H1 (cell line): ENCODE results near the gene PCDHGB3. TPM values are rescaled to one million over a fixed set of nuclear protein-coding genes. Genes with fewer than 3 reads are reported as not detected.

Source experiments
- CTCF ChIA-PET: fragments of 300-600 bp; sonication (Branson Sonifier 250); formaldehyde crosslinking; loops from one replicate; lab custom pipeline; 2021; ENCODE audit not compliant: partially characterized antibody; lab: Charles Lee
- POLR2A ChIA-PET: fragments of 300-600 bp; sonication (Branson Sonifier 250); formaldehyde crosslinking; loops from one replicate; lab custom pipeline; 2021; ENCODE audit warnings: inconsistent platforms; ENCODE audit not compliant: partially characterized antibody; lab: Charles Lee
- DNase-seq, 2 experiments: peaks; one replicate each; pipeline versions ENCODE4 v3.0.0 to v3.0.0-alpha.2; 2010 to 2022; ENCODE audit warnings: low spot score in 2 of 2, low read depth in 1 of 2, mixed read lengths in 1 of 2
- FAIRE-seq: peaks from 2 replicates; lab custom pipeline; 2011; peaks lifted over from hg19 to GRCh38; lab: Jason Lieb, UNC
- H2AFZ ChIP-seq: 2 replicates; pipeline ENCODE4 v1.8.1; 2012; ENCODE audit warnings: low read length, inconsistent platforms
- H2AK5ac ChIP-seq: 2 replicates; pipeline ENCODE4 v1.6.1; 2013; ENCODE audit warnings: low read depth, low read length
- H2BK120ac ChIP-seq: replicated peaks from 2 replicates; pipeline ENCODE3; 2013; ENCODE audit warnings: low read depth, low read length, inconsistent platforms
- H2BK12ac ChIP-seq: 2 replicates; pipeline ENCODE4 v1.6.1; 2013; ENCODE audit warnings: low read depth, low read length
- H2BK15ac ChIP-seq: 2 replicates; pipeline ENCODE4 v1.6.1; 2013; ENCODE audit warnings: low read length
- H2BK20ac ChIP-seq: 2 replicates; pipeline ENCODE4 v1.6.1; 2013; ENCODE audit warnings: low read length
- H2BK5ac ChIP-seq: 2 replicates; pipeline ENCODE4 v1.6.1; 2013; ENCODE audit warnings: low read depth, low read length
- H3K14ac ChIP-seq: 2 replicates; pipeline ENCODE4 v1.6.1; 2013; ENCODE audit warnings: inconsistent platforms; ENCODE audit not compliant: insufficient read length
- H3K18ac ChIP-seq: 2 replicates; pipeline ENCODE4 v1.6.1; 2013; ENCODE audit warnings: low read length; ENCODE audit errors: extremely low read depth
- H3K23ac ChIP-seq: 2 replicates; pipeline ENCODE4 v1.6.1; 2013; ENCODE audit warnings: inconsistent platforms; ENCODE audit not compliant: insufficient read length
- H3K23me2 ChIP-seq: 2 replicates; pipeline ENCODE4 v1.6.1; 2013; ENCODE audit warnings: low read depth, low read length
- H3K27ac ChIP-seq: 2 replicates; pipeline ENCODE4 v1.6.1; 2011; ENCODE audit warnings: low read depth, low read length, inconsistent platforms
- H3K27me3 ChIP-seq, 4 experiments: replicated peaks in 1 of 4; 1 replicate in 1 of 4; 2 replicates in 3 of 4; pipeline versions ENCODE4 v1.6.1 to v1.8.1; 2011 to 2013; ENCODE audit warnings: low read length in 3 of 4, mild to moderate bottlenecking in 3 of 4, inconsistent platforms in 2 of 4, mixed read lengths in 2 of 4, moderate library complexity in 1 of 4; ENCODE audit not compliant: control insufficient read depth in 3 of 4, insufficient read depth in 3 of 4; ENCODE audit errors: extremely low read depth in 1 of 4
- H3K36me3 ChIP-seq, 4 experiments: 2 replicates each; pipeline versions ENCODE4 v1.6.1 to v1.8.1; 2011 to 2013; ENCODE audit warnings: mild to moderate bottlenecking in 4 of 4, low read length in 3 of 4, moderate library complexity in 2 of 4, control low read depth in 1 of 4, inconsistent platforms in 1 of 4; ENCODE audit not compliant: insufficient read depth in 4 of 4, control insufficient read depth in 2 of 4
- H3K4ac ChIP-seq: replicated peaks from 2 replicates; pipeline ENCODE3; 2013; ENCODE audit warnings: low read length, low read depth, mixed read lengths, inconsistent platforms; ENCODE audit not compliant: insufficient read length
- H3K4me1 ChIP-seq, 4 experiments: replicated peaks in 1 of 4; 1 replicate in 1 of 4; 2 replicates in 3 of 4; pipeline versions ENCODE4 v1.6.1 to v1.8.1; 2011 to 2013; ENCODE audit warnings: low read length in 3 of 4, inconsistent platforms in 2 of 4, mixed read lengths in 1 of 4; ENCODE audit not compliant: insufficient read depth in 4 of 4, control insufficient read depth in 3 of 4
- H3K4me2 ChIP-seq, 2 experiments: 2 replicates each; pipeline versions ENCODE4 v1.6.1 to v1.8.1; 2011 to 2013; ENCODE audit warnings: low read depth in 2 of 2, low read length in 2 of 2, control low read depth in 1 of 2, inconsistent platforms in 1 of 2, mild to moderate bottlenecking in 1 of 2; ENCODE audit not compliant: insufficient read depth in 1 of 2
- H3K4me3 ChIP-seq, 4 experiments: fragments of 200-600, 300-600 bp in 1 of 4; sonication (generic), shearing (Covaris generic), sonication (Bioruptor Twin) in 1 of 4; 2 replicates each; pipeline versions ENCODE4 v1.5.1 to v1.8.1; 2011 to 2016; ENCODE audit warnings: low read length in 4 of 4, low read depth in 3 of 4, control low read depth in 2 of 4, inconsistent platforms in 2 of 4, mild to moderate bottlenecking in 2 of 4, mixed read lengths in 1 of 4, moderate library complexity in 1 of 4; ENCODE audit not compliant: insufficient read depth in 2 of 4; ENCODE audit errors: extremely low read depth in 1 of 4
- H3K56ac ChIP-seq: replicated peaks from 2 replicates; pipeline ENCODE3; 2013; ENCODE audit warnings: low read depth, mild to moderate bottlenecking, mixed read lengths, low read length, inconsistent platforms; ENCODE audit not compliant: insufficient read length
- H3K79me1 ChIP-seq: 2 replicates; pipeline ENCODE4 v1.6.1; 2013; ENCODE audit warnings: low read depth, low read length, control low read depth
- H3K79me2 ChIP-seq, 2 experiments: 2 replicates each; pipeline versions ENCODE4 v1.6.1 to v1.8.1; 2012 to 2013; ENCODE audit warnings: low read length in 2 of 2, mild to moderate bottlenecking in 2 of 2, inconsistent platforms in 1 of 2; ENCODE audit not compliant: insufficient read depth in 2 of 2, control insufficient read depth in 1 of 2
- H3K9ac ChIP-seq, 4 experiments: replicated peaks in 1 of 4; 1 replicate in 1 of 4; 2 replicates in 3 of 4; pipeline versions ENCODE4 v1.6.1 to v1.8.1; 2011 to 2013; ENCODE audit warnings: low read depth in 3 of 4, low read length in 3 of 4, control low read depth in 2 of 4, mild to moderate bottlenecking in 2 of 4, moderate library complexity in 2 of 4, inconsistent platforms in 1 of 4; ENCODE audit errors: extremely low read depth in 1 of 4
- H3K9me3 ChIP-seq, 2 experiments: 2 replicates each; pipeline versions ENCODE4 v1.6.1 to v1.8.1; 2012 to 2013; ENCODE audit warnings: mild to moderate bottlenecking in 2 of 2, moderate library complexity in 2 of 2, control low read depth in 1 of 2, inconsistent platforms in 1 of 2, low read depth in 1 of 2, low read length in 1 of 2, mixed read lengths in 1 of 2; ENCODE audit not compliant: insufficient read depth in 2 of 2
- H4K20me1 ChIP-seq, 2 experiments: replicated peaks in 1 of 2; 2 replicates each; pipeline versions ENCODE3 to v1.8.1; 2011 to 2013; ENCODE audit warnings: inconsistent platforms in 2 of 2, low read length in 2 of 2, mild to moderate bottlenecking in 1 of 2; ENCODE audit not compliant: insufficient read depth in 2 of 2, control insufficient read depth in 1 of 2
- H4K5ac ChIP-seq: 2 replicates; pipeline ENCODE4 v1.6.1; 2013; ENCODE audit warnings: low read length, low read depth, mixed read lengths, inconsistent platforms; ENCODE audit not compliant: insufficient read length
- H4K8ac ChIP-seq: 2 replicates; pipeline ENCODE4 v1.8.0; 2013; ENCODE audit warnings: mild to moderate bottlenecking, moderate library complexity, low read length, inconsistent platforms; ENCODE audit not compliant: insufficient read depth; ENCODE audit errors: extremely low read depth
- H4K91ac ChIP-seq: replicated peaks from 2 replicates; pipeline ENCODE3; 2013; ENCODE audit warnings: low read length, mixed read lengths, inconsistent platforms; ENCODE audit not compliant: insufficient read length
- GTF2F1 ChIP-seq: IDR thresholded peaks from 2 replicates; pipeline ENCODE4 v1.6.1; 2012; ENCODE audit warnings: low read depth, low read length, improper control_type of control experiment, borderline replicate concordance
- KDM4A ChIP-seq: IDR thresholded peaks from one replicate; pipeline ENCODE4 v1.7.1; 2012; ENCODE audit warnings: low read depth, mild to moderate bottlenecking, moderate library complexity, low read length, inconsistent platforms; ENCODE audit not compliant: severe bottlenecking
- RAD21 ChIP-seq, 2 experiments: IDR thresholded peaks in 1 of 2; conservative IDR thresholded peaks in 1 of 2; 2 replicates each; pipeline ENCODE4 v1.6.1; 2011; ENCODE audit warnings: low read depth in 2 of 2, low read length in 2 of 2, improper control_type of control experiment in 1 of 2, inconsistent platforms in 1 of 2, mild to moderate bottlenecking in 1 of 2, moderate library complexity in 1 of 2
- SRF ChIP-seq: IDR thresholded peaks from 2 replicates; pipeline ENCODE4 v1.6.1; 2011; ENCODE audit warnings: mild to moderate bottlenecking, low read depth, low read length, moderate library complexity
- TAF7 ChIP-seq: optimal IDR thresholded peaks from 2 replicates; pipeline ENCODE3; 2011; ENCODE audit warnings: low read depth, mild to moderate bottlenecking, inconsistent platforms, low read length, moderate library complexity, borderline replicate concordance
- WGBS, 2 experiments: shearing (Covaris generic) in 1 of 2; methylation state at CpG; one replicate each; pipeline versions ENCODE4 v1.1.6 to v1.1.7; 2013 to 2015; ENCODE audit warnings: low lambda C conversion rate in 2 of 2, mixed read lengths in 2 of 2, inconsistent platforms in 1 of 2, low coverage in 1 of 2, missing lambda C conversion rate in 1 of 2; ENCODE audit not compliant: insufficient replicate concordance in 2 of 2, insufficient coverage in 1 of 2, insufficient read length in 1 of 2; ENCODE audit errors: extremely low coverage in 1 of 2, missing lambda C conversion rate in 1 of 2; 5-methylcytosine and 5-hydroxymethylcytosine counted together
- polyA plus RNA-seq, 7 experiments: library from polyadenylated mRNA; depleted of rRNA in 3 of 7; stranded (reverse) in 5 of 7; unstranded in 2 of 7; fragments of >200 nt in 5 of 7; fragments of 200-250 nt in 2 of 7; gene quantifications; 1 replicate in 5 of 7; 2 replicates in 1 of 7; 4 replicates in 1 of 7; pipeline versions ENCODE4 v1.2.1 to v1.2.3, GENCODE V29; 2011 to 2013; ENCODE audit warnings: missing spikeins in 2 of 7, mixed read lengths in 2 of 7
- total RNA-seq: library from RNA; stranded (reverse); fragmentation: NEBNext Ultra II Directional; extraction: Animal tissue kit (Norgen Biotek cat#: 25700); gene quantifications from 2 replicates; pipeline ENCODE4 v1.2.1, GENCODE V29; 2021
- TF ChIP-seq, protein P1 (sequence below), 3 experiments: IDR thresholded peaks; 1 replicate in 2 of 3; 2 replicates in 1 of 3; pipeline versions ENCODE4 v1.5.1 to v1.6.1; 2011; ENCODE audit warnings: low read length in 3 of 3, mild to moderate bottlenecking in 3 of 3, inconsistent platforms in 2 of 3, low read depth in 1 of 3, moderate library complexity in 1 of 3; ENCODE audit not compliant: insufficient read depth in 1 of 3; ENCODE audit errors: control extremely low read depth in 1 of 3
- TF ChIP-seq, protein P2 (sequence below): IDR thresholded peaks from 2 replicates; pipeline ENCODE4 v1.6.1; 2011; ENCODE audit warnings: low read depth, mild to moderate bottlenecking, low read length; ENCODE audit not compliant: insufficient read depth

PCDHGB3 gene
- total and polyA plus RNA-seq, 2 of the 8 experiments (the other 6 are each of a cell fraction or from before 2014, with no cell fraction given): 1.6 to 1.9 TPM

DNA sequence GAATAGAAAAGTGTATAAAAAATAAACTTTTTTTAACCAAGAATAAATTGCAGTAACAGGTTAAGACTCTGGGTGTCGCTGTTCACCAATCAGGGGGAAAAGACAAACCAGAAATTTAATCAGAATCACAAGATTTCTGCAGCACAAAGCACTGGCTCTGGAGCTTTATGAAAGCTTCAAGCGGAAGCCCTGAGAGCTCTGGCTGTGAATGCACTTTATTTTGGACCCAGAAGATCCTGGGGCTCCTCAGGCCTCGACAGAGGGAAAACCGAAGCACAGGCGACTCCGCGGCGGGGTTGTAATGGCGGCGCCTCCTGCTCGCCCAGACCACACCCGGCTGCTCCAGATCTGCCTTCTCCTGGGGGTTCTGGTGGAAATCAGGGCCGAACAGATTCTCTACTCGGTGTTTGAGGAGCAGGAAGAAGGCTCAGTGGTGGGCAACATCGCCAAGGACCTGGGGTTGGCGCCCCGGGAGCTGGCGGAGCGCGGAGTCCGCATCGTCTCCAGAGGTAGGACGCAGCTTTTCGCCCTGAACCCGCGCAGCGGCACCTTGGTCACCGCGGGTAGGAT is 15.1 kb upstream of the PCDHGB3 start, which contains the start of gene PCDHGA4:
TSS of gene PCDHGA4 (plus strand) at position 122 of the 570 bp plus-strand sequence. CDS start at position 209, 87 bp downstream.
- no peak within 1 kb of the TSS for H3K27ac ChIP-seq
- no peak within 1 kb of the TSS for H2BK5ac ChIP-seq
- peaks cover 0 to 6% (median under 1%) of the 10 kb centered on the region in 4 experiments; a peak in 1 of 7 replicates for H3K4me1 ChIP-seq
- H2AFZ ChIP-seq: no peak within 1 kb of the TSS
- H3K14ac ChIP-seq: no peak within 1 kb of the TSS
- H3K4me2 ChIP-seq: no peak within 1 kb of the TSS
- H3K79me1 ChIP-seq: no peaks in the 10 kb centered on the region
- FAIRE-seq (no peak), DNase-seq (no peak)
- H2BK12ac ChIP-seq: no peak within 1 kb of the TSS
- no peaks in the 10 kb centered on the region for H3K23me2 ChIP-seq
- TF ChIP-seq RAD21 (IDR thresholded peaks at IDR 0.05 in 1 of 2, conservative IDR thresholded peaks at IDR 0.05 in 1 of 2; ENCODE audit: low read depth in 2 of 2, low read length in 2 of 2) (peak; percentile 25 to 37), SRF (no peak), KDM4A (no peak), TAF7 (no peak), GTF2F1 (no peak)
- TF ChIP-seq, protein P1, sequence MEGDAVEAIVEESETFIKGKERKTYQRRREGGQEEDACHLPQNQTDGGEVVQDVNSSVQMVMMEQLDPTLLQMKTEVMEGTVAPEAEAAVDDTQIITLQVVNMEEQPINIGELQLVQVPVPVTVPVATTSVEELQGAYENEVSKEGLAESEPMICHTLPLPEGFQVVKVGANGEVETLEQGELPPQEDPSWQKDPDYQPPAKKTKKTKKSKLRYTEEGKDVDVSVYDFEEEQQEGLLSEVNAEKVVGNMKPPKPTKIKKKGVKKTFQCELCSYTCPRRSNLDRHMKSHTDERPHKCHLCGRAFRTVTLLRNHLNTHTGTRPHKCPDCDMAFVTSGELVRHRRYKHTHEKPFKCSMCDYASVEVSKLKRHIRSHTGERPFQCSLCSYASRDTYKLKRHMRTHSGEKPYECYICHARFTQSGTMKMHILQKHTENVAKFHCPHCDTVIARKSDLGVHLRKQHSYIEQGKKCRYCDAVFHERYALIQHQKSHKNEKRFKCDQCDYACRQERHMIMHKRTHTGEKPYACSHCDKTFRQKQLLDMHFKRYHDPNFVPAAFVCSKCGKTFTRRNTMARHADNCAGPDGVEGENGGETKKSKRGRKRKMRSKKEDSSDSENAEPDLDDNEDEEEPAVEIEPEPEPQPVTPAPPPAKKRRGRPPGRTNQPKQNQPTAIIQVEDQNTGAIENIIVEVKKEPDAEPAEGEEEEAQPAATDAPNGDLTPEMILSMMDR (IDR thresholded peaks at IDR 0.05; ENCODE audit: control extremely low read depth in 1 of 3, insufficient read depth in 1 of 3, low read depth in 1 of 3, low read length in 3 of 3): peak in 2 of 3 experiments; percentile 34 to 39; a peak in 2 of 4 replicates
- TF ChIP-seq, protein P2, sequence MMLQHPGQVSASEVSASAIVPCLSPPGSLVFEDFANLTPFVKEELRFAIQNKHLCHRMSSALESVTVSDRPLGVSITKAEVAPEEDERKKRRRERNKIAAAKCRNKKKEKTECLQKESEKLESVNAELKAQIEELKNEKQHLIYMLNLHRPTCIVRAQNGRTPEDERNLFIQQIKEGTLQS: no peak
- H3K4me3 ChIP-seq: no peak within 1 kb of the TSS
- no peak within 1 kb of the TSS for H2AK5ac ChIP-seq
- no peaks in the 10 kb centered on the region for H3K27me3 ChIP-seq
- no peak within 1 kb of the TSS for H4K5ac ChIP-seq
- H4K91ac ChIP-seq: no peak within 1 kb of the TSS
- H3K9me3 ChIP-seq: peaks cover 35 to 44% of the 10 kb centered on the region in 2 experiments
- H3K56ac ChIP-seq: no peak within 1 kb of the TSS
- H3K9ac ChIP-seq: no peak within 1 kb of the TSS
- no peak within 1 kb of the TSS for H2BK15ac ChIP-seq
- WGBS, 2 experiments: 87% methylated on average over 29 of the region's 29 CpGs; no CpG with 5 or more reads in 1 of the 2 experiments
- H2BK120ac ChIP-seq: no peak within 1 kb of the TSS
- ChIA-PET CTCF (interaction anchor here (0.6 to 4.4 kb wide), 42 partner anchors 9 to 279 kb away, joined by 3 to 28 read pairs (median 5); partner anchors contain the start of genes PCDHB10, PCDHB14, PCDHB15 and PCDHB16), POLR2A (no interaction called here)
- no peak within 1 kb of the TSS for H4K8ac ChIP-seq
- no peaks in the 10 kb centered on the region for H3K79me2 ChIP-seq
- H4K20me1 ChIP-seq: no peaks in the 10 kb centered on the region
- H2BK20ac ChIP-seq: no peak within 1 kb of the TSS
- no peak within 1 kb of the TSS for H3K18ac ChIP-seq
- peaks cover 0 to 13% (median 3%) of the 10 kb centered on the region in 4 experiments; a peak in 3 of 8 replicates for H3K36me3 ChIP-seq
- no peak within 1 kb of the TSS for H3K23ac ChIP-seq
- no peak within 1 kb of the TSS for H3K4ac ChIP-seq
